Measurements from ENCODE around the gene SYTL2. TPM values are rescaled to one million over a fixed set of nuclear protein-coding genes. Genes with fewer than 3 reads are reported as not detected.
"Not testable (repeated sequence)": the region's sequence is repeated elsewhere in the genome, so short reads cannot be mapped to it uniquely, and the experiment has no call there.

SYTL2 gene
- total RNA-seq, 5 donors from 2014 or later (not counting 1 experiment from before 2014, with no cell fraction given): 19.8 to 85.4 (median 31.3) TPM

- Mint-ChIP-seq H3K4me1 (peaks cover 0 to 4% (median 0%) of the 10 kb centered on the region in 3 donors), H3K4me3 (no peak overlapping the region), H3K9me3 (peaks cover 0 to 2% (median 0%) of the 10 kb centered on the region in 3 donors), H3K36me3 (no peaks in the 10 kb centered on the region), H3K27ac (no peak overlapping the region), H3K27me3 (no peaks in the 10 kb centered on the region)
- no peak overlapping the region for H3K27ac ChIP-seq (ENCODE audit: low read length)
- no peaks in the 10 kb centered on the region for H3K27me3 ChIP-seq (replicated peaks in 1 of 2; ENCODE audit: control insufficient read depth in 2 of 2, extremely low read depth in 1 of 2, insufficient read depth in 2 of 2, low read length in 1 of 2)
- POLR2A ChIA-PET: interaction anchor here in 1 of 2 donors (0.6 kb wide), 1 partner anchor 17 kb away, joined by 6 read pairs; no protein-coding TSS in a partner anchor
- no peak for ATAC-seq (replicated peaks in 1 of 4)
- CTCF ChIA-PET: no interaction called here
- no peak overlapping the region for H3K4me3 ChIP-seq (ENCODE audit: control insufficient read depth in 1 of 2, extremely low read depth in 1 of 2, low read length in 1 of 2)
- no peaks in the 10 kb centered on the region for H3K9me3 ChIP-seq
- H3K4me1 ChIP-seq (ENCODE audit: control insufficient read depth in 1 of 2, extremely low read depth in 1 of 2, insufficient read depth in 2 of 2, low read length in 2 of 2): no peaks in the 10 kb centered on the region
- H3K36me3 ChIP-seq (ENCODE audit: control insufficient read depth in 2 of 2, extremely low read depth in 1 of 2, insufficient read depth in 1 of 2, low read length in 1 of 2): no peaks in the 10 kb centered on the region
- WGBS (ENCODE audit: insufficient coverage): no CpG with 5 or more reads among the region's 1 CpG
- DNase-seq: no peak
Measured at GRCh38 chr11:85845124-85845631, 34.2 kb upstream of the SYTL2 start.

- WGBS (ENCODE audit: insufficient coverage): 90% methylated on average over 2 of the region's 2 CpGs
- POLR2A ChIA-PET: no interaction called here
- Histone ChIP-seq H3K4me1 (ENCODE audit: control insufficient read depth in 1 of 2, extremely low read depth in 1 of 2, insufficient read depth in 2 of 2, low read length in 2 of 2) (no peaks in the 10 kb centered on the region), H3K27ac (ENCODE audit: low read length) (no peak overlapping the region), H3K4me3 (ENCODE audit: control insufficient read depth in 1 of 2, extremely low read depth in 1 of 2, low read length in 1 of 2) (no peak overlapping the region), H3K9me3 (no peaks in the 10 kb centered on the region), H3K27me3 (replicated peaks in 1 of 2; ENCODE audit: control insufficient read depth in 2 of 2, extremely low read depth in 1 of 2, insufficient read depth in 2 of 2, low read length in 1 of 2) (no peaks in the 10 kb centered on the region), H3K36me3 (ENCODE audit: control insufficient read depth in 2 of 2, extremely low read depth in 1 of 2, insufficient read depth in 1 of 2, low read length in 1 of 2) (no peaks in the 10 kb centered on the region)
- no peak for DNase-seq
- Mint-ChIP-seq H3K27me3 (no peaks in the 10 kb centered on the region), H3K4me1 (peaks cover 0 to 4% (median 0%) of the 10 kb centered on the region in 3 donors), H3K36me3 (no peaks in the 10 kb centered on the region), H3K27ac (no peak overlapping the region), H3K4me3 (no peak overlapping the region), H3K9me3 (peaks cover 0 to 2% (median 0%) of the 10 kb centered on the region in 3 donors)
- CTCF ChIA-PET: no interaction called here
- ATAC-seq (replicated peaks in 1 of 4): no peak
Measured at GRCh38 chr11:85844439-85845123, 33.6 kb upstream of the SYTL2 start.

- no peaks in the 10 kb centered on the region for H3K27me3 Mint-ChIP-seq
- ChIA-PET CTCF (interaction anchor here in 1 of 2 donors (0.6 kb wide), 1 partner anchor 241 kb away, joined by 3 read pairs; no protein-coding TSS in a partner anchor), POLR2A (no interaction called here)
- H3K27me3 ChIP-seq (replicated peaks in 1 of 2; ENCODE audit: control insufficient read depth in 2 of 2, extremely low read depth in 1 of 2, insufficient read depth in 2 of 2, low read length in 1 of 2): no peaks in the 10 kb centered on the region
- no peaks in the 10 kb centered on the region for H3K36me3 Mint-ChIP-seq
- DNase-seq: no peak
- no peak overlapping the region for H3K4me3 ChIP-seq (ENCODE audit: control insufficient read depth in 1 of 2, extremely low read depth in 1 of 2, low read length in 1 of 2)
- H3K9me3 Mint-ChIP-seq: peaks cover 0 to 2% (median 0%) of the 10 kb centered on the region in 3 donors
- no peak overlapping the region for H3K27ac Mint-ChIP-seq
- no peak for ATAC-seq (replicated peaks in 1 of 4)
- WGBS (ENCODE audit: insufficient coverage): 80% methylated on average over 1 of the region's 3 CpGs
- no peak overlapping the region for H3K4me3 Mint-ChIP-seq
- no peak overlapping the region for H3K27ac ChIP-seq (ENCODE audit: low read length)
- H3K36me3 ChIP-seq (ENCODE audit: control insufficient read depth in 2 of 2, extremely low read depth in 1 of 2, insufficient read depth in 1 of 2, low read length in 1 of 2): no peaks in the 10 kb centered on the region
- peaks cover 0 to 4% (median 0%) of the 10 kb centered on the region in 3 donors for H3K4me1 Mint-ChIP-seq
- H3K4me1 ChIP-seq (ENCODE audit: control insufficient read depth in 1 of 2, extremely low read depth in 1 of 2, insufficient read depth in 2 of 2, low read length in 2 of 2): no peaks in the 10 kb centered on the region
- no peaks in the 10 kb centered on the region for H3K9me3 ChIP-seq
Measured at GRCh38 chr11:85843929-85844328, 33.0 kb upstream of the SYTL2 start.

GRCh38 chr11:85840932-85841331 lies 30.0 kb upstream of the SYTL2 start:
- H3K4me1 ChIP-seq (ENCODE audit: control insufficient read depth in 1 of 2, extremely low read depth in 1 of 2, insufficient read depth in 2 of 2, low read length in 2 of 2); CTCF ChIA-PET; H3K9me3 ChIP-seq; H3K36me3 ChIP-seq (ENCODE audit: control insufficient read depth in 2 of 2, extremely low read depth in 1 of 2, insufficient read depth in 1 of 2, low read length in 1 of 2); ATAC-seq (replicated peaks in 1 of 4); H3K27ac ChIP-seq (ENCODE audit: low read length); H3K27me3 ChIP-seq (replicated peaks in 1 of 2; ENCODE audit: control insufficient read depth in 2 of 2, extremely low read depth in 1 of 2, insufficient read depth in 2 of 2, low read length in 1 of 2); H3K4me1 Mint-ChIP-seq; H3K4me3 Mint-ChIP-seq; H3K36me3 Mint-ChIP-seq; DNase-seq; H3K4me3 ChIP-seq (ENCODE audit: control insufficient read depth in 1 of 2, extremely low read depth in 1 of 2, low read length in 1 of 2); H3K27me3 Mint-ChIP-seq; H3K27ac Mint-ChIP-seq; H3K9me3 Mint-ChIP-seq: not testable (repeated sequence)
- POLR2A ChIA-PET: interaction anchor here in 1 of 2 donors (0.7 kb wide), 1 partner anchor 171 kb away, joined by 4 read pairs; no protein-coding TSS in a partner anchor

GRCh38 chr11:85835729-85836128 lies 24.8 kb upstream of the SYTL2 start:
- Histone ChIP-seq H3K4me1 (ENCODE audit: control insufficient read depth in 1 of 2, extremely low read depth in 1 of 2, insufficient read depth in 2 of 2, low read length in 2 of 2) (no peaks in the 10 kb centered on the region), H3K36me3 (ENCODE audit: control insufficient read depth in 2 of 2, extremely low read depth in 1 of 2, insufficient read depth in 1 of 2, low read length in 1 of 2) (no peaks in the 10 kb centered on the region), H3K4me3 (ENCODE audit: control insufficient read depth in 1 of 2, extremely low read depth in 1 of 2, low read length in 1 of 2) (no peak overlapping the region), H3K27me3 (replicated peaks in 1 of 2; ENCODE audit: control insufficient read depth in 2 of 2, extremely low read depth in 1 of 2, insufficient read depth in 2 of 2, low read length in 1 of 2) (no peaks in the 10 kb centered on the region), H3K27ac (ENCODE audit: low read length) (no peak overlapping the region), H3K9me3 (no peaks in the 10 kb centered on the region)
- Mint-ChIP-seq H3K36me3 (no peaks in the 10 kb centered on the region), H3K27me3 (no peaks in the 10 kb centered on the region), H3K27ac (no peak overlapping the region), H3K9me3 (peaks cover 0 to 12% (median 8%) of the 10 kb centered on the region in 3 donors), H3K4me3 (no peak overlapping the region), H3K4me1 (peaks cover 0 to 5% (median 2%) of the 10 kb centered on the region in 3 donors)
- no CpG with 5 or more reads among the region's 3 CpGs for WGBS (ENCODE audit: insufficient coverage)
- POLR2A ChIA-PET: no interaction called here
- ATAC-seq (replicated peaks in 1 of 4): no peak
- CTCF ChIA-PET: no interaction called here
- no peak for DNase-seq

- peaks cover 0 to 5% (median 0%) of the 10 kb centered on the region in 3 donors for H3K4me1 Mint-ChIP-seq
- H3K4me3 Mint-ChIP-seq: no peak overlapping the region
- Histone ChIP-seq H3K27ac (ENCODE audit: low read length) (no peak overlapping the region), H3K4me3 (ENCODE audit: control insufficient read depth in 1 of 2, extremely low read depth in 1 of 2, low read length in 1 of 2) (no peak overlapping the region), H3K4me1 (ENCODE audit: control insufficient read depth in 1 of 2, extremely low read depth in 1 of 2, insufficient read depth in 2 of 2, low read length in 2 of 2) (no peaks in the 10 kb centered on the region), H3K36me3 (ENCODE audit: control insufficient read depth in 2 of 2, extremely low read depth in 1 of 2, insufficient read depth in 1 of 2, low read length in 1 of 2) (no peaks in the 10 kb centered on the region), H3K27me3 (replicated peaks in 1 of 2; ENCODE audit: control insufficient read depth in 2 of 2, extremely low read depth in 1 of 2, insufficient read depth in 2 of 2, low read length in 1 of 2) (no peaks in the 10 kb centered on the region), H3K9me3 (no peaks in the 10 kb centered on the region)
- H3K9me3 Mint-ChIP-seq: peaks cover 0 to 12% (median 8%) of the 10 kb centered on the region in 3 donors
- no peak for DNase-seq
- POLR2A ChIA-PET: no interaction called here
- H3K36me3 Mint-ChIP-seq: no peaks in the 10 kb centered on the region
- no peak for ATAC-seq (replicated peaks in 1 of 4)
- H3K27me3 Mint-ChIP-seq: no peaks in the 10 kb centered on the region
- no CpG with 5 or more reads among the region's 1 CpG for WGBS (ENCODE audit: insufficient coverage)
- CTCF ChIA-PET: no interaction called here
- no peak overlapping the region for H3K27ac Mint-ChIP-seq
Measured at GRCh38 chr11:85835263-85835662, 24.3 kb upstream of the SYTL2 start.

Data from T-cell (primary cell).